Measurements from ENCODE around the gene NAV2. TPM values are rescaled to one million over a fixed set of nuclear protein-coding genes. Genes with fewer than 3 reads are reported as not detected.

Gene NAV2
- total RNA-seq, 1 donor from 2014 or later = 13.7 TPM

DNA sequence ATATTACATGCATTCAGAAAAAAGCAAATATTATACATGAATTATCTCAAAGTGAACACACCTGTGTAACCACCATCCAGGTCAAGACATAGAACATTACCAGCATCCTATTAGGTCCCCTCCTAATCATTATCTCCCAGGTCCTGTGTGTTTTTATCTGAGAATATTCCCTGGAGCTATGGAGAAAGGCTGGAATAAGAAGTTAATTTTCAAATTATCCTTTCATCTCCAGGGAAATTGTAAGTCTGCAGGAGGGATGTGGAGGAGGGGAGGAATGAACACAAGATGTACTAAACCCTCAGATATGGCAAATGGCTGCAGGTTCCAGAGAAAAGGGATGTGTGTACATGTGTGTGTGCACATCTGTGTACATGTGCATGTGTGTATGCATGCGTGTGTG, 25.2 kb upstream of the NAV2 start:
- no peak for DNase-seq

DNA sequence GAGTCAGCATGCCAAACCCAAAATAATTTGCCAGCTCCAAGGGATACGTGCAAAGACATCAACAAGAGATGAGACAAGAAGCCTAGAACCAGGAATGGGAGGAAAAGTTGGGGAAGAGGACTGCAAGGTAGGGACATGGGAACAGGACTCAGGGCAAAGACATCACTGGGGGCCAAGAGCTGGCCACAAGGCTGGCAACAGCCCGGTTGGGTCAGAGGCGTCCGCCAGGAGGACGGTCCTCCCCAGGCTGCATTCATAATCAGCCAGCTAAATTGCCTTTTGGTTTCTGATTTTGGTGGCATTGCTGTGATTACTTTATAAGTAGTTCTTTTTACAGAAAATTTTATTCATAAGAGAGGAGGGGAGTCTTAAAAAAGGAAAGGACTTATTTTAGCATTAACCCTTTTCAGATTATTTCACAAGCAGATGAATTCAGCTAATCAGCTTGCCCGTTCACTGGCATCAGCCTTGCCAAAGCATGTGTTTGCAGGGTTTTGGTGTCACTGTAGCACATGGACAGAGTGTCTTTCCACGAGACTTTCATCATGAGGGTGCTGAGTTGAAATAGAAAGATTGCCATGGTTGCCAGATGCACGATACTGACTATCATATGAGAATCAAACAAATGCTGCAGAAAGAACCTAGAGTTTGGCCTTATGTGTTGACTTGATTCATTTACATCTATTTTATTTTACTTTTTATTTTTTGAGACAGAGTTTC, 23.2 kb upstream of the NAV2 start:
- DNase-seq = no peak

DNA sequence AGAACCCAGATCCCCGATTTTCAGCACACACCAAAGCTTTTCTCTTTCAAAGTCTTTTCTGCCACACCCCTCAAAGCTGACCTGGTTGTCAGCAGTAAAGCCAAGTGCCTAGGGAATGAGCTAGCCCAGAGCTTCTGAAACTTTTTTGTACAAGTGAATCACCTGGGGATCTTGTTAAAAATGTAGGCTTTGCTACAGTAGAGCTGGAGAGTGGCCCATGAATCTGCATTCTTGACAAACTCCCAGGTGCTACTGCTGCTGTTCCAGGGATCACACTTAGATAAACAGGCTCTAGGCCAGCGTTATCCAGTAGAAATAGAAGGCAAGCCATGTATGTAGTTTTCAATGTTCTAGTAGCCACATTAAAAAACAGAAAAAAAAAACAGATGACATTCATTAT, 21.8 kb upstream of the NAV2 start:
- no peak for DNase-seq

DNA sequence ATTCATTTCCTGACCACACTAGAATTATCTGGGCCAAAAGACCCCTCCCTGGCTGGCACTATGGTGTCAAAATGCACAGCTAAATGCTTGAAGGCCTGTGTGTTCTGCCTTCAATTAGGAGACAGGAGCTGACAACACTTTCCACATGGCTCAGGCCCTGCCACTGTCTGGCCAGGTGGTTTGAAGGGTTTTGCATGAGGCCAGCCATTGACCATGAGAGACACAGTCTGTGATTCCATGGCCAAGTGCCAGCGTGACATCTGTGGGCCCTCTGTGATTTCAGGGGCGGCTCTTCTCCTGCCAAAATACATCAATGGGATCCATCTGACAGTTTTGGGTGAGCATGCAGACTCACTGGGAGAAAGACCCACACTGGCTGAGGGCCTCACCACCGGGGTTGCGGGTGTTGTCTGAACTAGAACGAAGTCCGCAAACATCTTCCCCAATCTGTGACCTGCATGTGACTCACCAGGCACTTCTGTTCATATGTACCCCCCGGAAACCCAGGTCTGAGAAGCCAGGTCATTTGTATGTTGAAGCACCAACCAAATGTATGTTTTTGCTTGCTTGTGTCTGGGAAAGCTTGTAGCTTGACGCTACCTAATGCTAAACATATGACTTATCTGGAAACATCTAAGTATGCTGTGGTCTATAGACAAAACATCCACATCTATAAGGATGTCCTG, 20.7 kb upstream of the NAV2 start:
- peak; percentile 38 for DNase-seq

DNA sequence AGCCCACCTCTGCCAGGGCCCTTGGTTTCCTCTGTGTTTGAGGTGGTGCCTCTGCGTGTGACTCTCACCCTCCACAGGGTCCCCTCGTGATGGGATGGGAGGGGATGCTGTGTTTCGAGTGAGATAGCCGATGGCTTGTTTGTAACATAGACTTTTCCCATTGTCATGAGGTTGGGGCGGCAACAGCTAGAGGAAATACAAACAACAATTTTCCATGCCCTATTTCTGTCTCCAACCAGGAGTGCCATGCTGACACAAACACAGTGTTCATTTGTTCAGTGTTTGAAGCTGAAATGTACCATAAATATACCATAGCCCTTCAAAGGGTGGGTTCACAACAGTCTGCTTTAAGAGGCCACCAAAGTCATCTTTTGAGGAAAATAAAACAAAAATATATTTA, 19.5 kb upstream of the NAV2 start:
- no peak for DNase-seq

DNA sequence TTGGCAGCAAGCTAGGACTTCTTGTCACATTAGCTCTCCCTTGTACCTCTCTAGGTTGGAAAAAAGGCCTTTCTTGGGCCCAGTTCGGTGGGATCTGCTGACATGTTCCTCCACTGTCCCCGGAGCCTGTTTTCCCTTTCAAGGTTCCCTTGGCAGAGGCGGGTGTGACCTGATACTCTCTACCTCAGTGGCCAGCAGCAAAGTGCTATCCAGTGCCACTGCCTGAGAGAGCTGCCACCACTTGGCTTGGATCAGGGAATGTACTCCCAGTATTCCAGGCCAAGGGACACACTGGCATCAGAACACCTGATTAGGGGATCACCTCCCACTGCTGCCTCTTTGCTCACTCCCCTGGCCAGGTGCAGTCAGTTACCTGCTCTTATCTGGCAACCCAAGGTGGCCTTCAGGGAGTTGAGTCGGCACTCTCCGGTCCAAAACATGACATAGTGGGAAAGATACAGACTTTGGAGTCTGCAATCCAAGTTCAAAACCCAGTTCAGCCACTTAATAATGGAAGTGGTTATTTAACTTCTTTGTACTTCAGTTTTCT, 17.8 kb upstream of the NAV2 start:
- no peak for DNase-seq

DNA sequence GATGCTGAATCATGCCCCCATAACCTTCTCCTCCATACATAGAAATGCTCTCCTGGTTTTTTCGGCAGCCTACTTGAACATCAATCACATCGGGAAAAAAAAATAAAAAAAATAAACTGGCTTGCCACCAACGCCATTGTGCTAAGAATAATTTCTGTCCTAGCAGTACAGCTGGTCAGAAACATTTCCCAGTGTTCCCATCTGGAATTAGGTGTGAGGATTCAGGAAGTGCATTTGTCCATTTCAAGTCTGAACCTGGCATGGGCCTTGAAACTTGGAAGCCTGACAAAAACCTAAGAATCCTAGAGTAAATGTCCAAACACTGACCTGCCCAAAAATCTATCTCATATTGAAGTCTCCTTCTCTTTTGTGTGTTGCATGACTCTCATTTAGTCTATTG, 16.6 kb upstream of the NAV2 start:
- DNase-seq = no peak

DNA sequence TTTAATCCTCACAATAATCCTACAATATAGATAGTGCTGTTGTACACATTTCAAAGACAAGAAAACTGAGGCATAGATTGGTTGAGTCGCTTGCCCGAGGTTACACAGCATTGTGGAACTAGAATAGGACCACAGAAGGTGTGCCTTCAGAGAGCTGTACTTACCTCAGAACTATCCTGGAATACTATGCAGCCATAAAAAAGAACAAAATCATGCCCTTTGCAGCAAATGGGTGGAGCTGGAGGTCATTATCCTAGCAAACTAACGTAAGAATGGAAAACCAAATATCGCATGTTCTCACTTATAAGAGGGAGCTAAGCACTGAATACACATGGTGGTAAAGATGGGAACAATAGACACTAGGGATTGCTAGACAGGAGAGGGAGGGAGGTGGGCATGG, 15.7 kb upstream of the NAV2 start:
- DNase-seq = no peak

DNA sequence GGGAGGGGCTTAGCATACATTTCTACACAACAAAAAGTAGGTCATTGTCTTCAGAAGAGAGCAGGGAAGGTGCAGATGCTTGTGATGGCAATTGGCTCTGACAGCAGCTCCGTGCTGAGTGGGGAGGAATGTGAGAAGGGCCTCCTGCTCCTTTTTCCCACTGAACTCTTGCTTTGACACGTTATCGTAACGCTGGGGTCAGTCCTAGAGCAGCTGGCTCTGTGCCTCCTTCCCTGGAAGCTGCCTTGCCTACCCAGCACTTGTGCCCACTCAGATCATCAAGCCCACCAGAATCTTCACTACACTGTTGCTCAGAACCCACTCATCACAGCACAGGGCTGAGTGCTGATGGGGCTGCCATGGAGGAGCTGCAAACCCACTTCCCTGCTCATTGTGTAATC, 14.9 kb upstream of the NAV2 start:
- DNase-seq = no peak

DNA sequence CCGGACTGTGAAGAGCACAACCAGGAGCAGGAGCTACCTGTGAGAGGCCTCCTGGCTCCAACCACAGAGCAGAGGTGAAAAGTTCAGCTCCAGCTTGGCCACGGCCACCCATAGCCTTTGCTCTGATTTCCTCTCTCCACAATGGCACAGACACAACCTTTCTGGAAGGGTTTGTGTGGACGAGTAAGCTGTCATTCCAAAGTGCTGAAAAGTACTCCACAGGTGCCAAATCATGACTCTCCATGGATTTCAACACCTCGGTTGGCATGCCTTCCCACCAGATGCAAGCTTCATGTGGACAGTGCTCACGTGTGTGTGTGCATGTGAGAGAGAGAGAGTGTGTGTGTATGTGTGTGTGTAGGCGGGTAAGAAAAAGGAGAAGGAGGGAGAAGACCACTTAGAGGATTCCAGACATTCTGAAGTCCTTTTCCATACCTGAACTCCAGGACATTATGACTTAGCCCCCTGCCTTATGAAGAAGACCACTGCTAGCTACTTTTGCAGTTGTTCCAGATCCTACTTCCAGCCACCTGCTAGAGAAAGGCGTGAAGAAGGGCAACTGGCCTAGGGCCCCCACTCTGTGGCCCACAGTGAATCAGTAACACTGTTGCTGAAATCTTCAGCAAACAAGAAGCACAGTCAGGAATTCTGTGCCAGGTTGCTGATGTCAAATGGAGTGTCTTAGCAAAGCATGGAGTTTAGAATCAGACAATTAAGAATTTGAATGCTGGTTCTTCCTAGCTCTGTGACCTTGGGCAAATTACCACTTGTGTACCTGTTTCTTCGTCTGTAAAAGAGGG, 13.9 kb upstream of the NAV2 start:
- peak; percentile 17 for DNase-seq

DNA sequence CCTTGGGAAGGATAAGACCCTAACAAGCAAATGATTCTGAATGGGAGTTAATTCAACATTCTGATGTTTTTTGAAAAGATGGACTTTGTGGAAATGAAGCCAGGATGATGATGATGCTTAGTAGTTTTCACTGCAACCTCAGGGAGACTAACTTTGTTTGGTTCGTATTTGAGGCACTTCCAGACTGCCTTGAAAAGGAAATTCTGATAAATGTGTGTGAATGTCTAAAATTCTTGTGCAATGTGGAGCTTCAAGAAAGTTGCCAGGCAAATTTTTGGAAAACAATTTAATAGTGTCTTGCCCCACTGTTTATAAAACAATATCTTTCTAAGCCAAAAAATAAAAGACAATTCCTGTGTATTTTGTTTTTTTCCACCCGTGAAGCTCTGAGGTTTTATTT, 11.2 kb upstream of the NAV2 start:
- no peak for DNase-seq

DNA sequence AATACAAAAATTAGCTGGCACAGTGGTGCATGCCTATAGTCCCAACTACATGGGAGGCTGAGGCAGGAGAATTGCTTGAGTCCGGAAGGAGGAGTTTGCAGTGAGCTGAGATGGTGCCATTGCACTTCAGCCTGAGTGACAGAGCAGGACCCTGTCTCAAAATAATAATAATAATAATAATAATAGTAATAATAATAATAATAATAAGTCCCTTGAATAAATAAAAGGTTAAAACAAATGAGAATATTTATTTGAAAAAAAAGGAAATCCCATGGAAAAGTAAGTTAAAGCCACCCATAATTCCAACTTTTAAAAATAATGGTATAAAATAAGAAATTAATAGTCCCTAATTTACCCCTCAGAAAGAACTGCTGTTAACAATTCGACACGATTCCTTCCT, 10.0 kb upstream of the NAV2 start:
- no peak for DNase-seq

DNA sequence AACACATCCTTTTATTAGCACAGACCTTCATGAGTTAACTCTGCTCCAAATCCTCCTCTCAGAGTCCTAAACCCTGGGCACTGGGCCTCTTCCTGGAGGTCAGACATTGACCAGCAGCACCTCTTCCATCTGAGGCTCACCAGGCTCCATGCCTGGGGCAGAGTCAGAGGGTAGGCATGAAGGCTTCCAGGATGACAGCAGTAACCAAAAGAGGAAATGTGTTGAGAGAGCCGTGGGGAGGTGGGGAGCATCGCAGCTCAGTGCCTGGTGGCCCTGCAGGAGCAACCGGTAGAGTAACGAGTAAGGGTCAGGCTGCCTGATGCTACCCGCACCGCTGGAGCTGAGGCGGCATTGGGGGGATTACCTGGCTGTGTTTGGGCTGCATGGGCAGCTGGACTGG, 9.4 kb upstream of the NAV2 start:
- DNase-seq = no peak

DNA sequence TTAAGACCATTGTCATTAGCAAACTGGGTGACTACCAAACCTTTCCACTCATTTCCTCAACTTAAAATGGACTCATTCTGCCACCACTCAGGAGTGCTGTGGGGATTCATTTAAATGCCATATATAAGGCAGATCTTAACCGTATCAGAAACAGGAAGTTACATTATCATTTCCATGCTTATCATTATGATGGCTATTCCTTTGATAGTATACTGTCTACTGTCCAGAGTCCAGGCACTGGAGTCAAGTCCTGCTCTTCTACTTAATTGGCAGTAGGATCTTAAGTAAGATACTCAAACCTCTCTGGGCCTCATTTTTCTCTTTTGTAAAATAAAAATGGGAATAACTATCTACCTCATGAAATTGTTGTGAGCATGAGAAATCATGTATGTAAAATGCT, 8.4 kb upstream of the NAV2 start:
- DNase-seq = no peak

DNA sequence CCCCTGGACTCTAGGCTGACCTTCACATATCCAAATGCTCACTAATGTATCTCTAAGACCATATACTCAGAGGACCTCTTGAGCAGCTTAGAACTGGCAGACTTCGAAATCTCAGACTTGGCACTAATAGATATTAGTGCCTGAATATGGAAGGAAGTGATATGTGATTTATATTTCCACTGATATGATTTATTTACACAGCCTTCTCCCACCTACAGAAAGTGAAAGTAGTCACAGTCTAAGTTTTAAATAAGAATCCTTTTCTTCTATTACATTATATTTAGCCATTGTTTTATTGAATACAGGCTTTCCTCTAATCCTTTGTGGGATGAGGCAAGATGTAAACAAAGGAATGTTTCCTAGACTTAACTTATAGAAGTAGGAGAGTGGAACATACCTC, 6.7 kb upstream of the NAV2 start:
- no peak for DNase-seq

DNA sequence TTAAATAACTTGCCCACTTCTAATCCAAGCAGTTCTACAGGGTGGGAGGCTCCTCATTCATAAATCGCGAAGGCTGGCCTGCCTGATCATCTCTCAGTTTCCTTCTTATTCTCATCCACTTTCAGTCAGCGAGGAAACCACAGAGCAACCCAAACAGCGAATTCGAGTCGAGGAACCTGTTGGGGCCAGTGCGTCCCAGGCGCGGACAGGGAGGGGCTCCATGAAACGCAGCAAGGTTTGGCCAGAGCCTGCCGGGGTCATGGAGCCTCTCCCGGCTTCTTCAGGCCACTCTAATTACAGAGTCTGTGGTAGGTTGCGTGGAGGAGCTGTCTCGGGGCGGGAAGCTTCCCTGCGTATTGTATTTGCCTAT, 741 bp upstream of the NAV2 start:
- no peak for DNase-seq

DNA sequence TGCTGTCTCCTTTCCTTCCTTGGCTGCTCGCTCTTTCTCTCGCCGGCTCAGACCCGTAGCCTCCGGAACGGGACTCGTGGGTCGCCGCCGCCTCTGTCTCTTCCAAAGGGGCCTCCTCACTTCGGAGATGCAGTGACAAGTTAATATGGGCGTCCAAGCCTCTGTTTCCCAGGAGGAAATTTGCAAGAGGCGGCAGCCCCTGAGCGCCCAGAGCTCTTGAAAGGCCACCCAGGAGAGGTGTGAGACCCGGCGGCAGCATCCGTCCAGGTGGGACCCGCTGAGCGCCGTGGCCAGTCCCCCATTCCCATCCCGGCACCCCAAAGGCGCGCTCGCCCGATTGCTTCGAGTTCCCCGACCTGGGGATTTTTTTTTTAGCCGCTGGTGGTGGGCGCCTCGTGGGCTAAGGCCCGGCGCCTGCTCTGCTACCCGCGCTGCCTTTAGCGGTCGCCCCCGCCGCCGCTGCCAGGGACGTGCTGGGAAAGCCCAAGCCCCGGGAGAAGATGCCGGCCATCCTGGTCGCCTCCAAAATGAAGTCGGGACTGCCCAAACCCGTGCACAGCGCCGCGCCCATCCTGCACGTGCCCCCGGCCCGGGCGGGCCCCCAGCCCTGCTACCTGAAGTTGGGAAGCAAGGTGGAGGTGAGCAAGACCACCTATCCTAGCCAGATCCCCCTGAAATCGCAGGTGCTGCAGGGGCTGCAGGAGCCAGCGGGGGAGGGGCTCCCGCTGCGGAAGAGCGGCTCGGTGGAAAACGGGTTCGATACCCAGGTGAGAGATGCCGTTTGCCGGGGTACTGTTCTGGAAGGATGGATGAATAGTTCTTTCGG, 772 bp downstream of the NAV2 start:
- peak; percentile 18 for DNase-seq

DNA sequence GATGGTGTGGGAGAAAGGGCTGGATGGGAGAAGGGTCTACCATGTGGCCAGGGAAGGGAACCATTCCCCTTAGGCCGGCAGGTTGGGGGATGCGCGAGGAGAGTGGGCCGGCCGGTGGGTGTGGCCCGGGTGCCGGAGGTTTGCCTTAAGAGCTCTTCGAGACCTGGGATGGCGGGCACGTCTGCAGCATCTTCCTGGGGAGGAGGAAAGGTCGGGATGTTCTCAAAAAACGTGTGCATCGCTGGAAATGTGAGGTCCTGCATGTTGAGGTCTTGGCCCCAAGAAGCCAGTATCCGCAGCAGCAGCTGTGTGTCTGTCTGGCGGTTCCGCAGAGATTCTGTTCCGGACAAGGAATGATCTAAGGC, 1.4 kb downstream of the NAV2 start:
- no peak for DNase-seq

DNA sequence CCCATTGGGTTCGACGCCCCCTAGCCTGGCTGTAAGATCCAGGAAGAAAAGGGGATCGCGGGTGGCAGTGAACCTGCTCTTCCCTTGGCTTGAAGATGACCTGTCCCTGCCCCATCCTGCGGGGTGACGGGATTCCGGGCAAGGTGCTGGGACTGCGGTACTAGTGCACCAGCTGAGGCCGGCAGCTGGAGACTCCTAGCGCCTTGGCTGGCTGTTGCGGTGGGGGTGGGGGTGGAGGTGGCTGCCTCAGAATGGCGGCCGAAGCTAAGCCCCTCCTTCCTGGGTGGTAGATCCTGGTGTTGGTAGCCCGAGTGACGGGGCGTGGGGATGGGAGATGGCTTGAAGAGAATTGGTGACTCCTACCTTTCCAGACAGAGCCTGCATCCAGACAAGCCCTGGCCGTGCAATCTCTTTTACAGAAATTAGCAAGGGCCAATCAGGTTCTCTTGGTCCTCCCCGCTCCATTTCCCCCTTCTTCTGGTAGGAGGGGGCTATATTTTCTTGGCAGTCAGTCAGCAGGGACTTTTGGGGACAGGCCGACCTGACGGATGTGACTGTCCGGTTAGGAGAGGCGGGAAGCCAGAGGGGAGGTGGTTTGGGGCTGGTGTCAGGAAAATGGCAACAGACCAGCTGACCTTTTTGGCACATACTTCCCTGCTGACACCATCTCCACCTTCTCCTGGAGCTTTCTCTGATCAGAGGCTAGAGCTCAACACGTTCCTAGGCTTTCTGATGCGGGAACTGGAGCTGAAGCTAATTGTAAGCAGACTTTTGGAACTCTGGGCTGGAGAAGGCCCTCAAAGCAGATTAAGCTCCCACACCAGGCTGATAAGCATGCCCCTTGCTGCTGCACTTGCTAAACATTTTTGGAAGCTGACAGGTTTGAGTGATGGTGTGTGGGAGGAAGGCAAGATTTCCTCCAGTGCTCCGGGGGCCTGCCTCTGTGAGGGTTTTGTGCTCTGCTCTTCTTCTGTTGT, 2.0 kb downstream of the NAV2 start:
- peak; percentile 20 for DNase-seq

DNA sequence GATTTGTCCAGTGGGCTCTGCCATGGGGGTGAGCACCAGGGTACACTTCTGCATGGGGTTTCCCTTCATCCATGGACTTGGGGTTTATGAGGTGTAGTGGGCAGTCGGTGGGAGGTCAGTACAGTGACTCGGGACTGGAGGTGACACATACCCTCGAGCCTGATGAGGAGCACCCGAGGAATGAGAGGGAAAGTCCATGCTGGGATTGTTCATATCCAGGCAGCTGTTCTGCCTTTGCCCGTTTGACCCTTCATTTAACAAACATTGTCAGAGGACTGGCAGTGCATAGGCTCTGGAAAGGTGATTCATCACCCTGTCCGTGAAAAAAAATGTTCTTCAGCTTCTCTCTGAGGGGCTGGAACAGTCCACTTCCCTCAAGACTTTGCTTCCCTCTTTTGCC, 2.7 kb downstream of the NAV2 start:
- DNase-seq = no peak

DNA sequence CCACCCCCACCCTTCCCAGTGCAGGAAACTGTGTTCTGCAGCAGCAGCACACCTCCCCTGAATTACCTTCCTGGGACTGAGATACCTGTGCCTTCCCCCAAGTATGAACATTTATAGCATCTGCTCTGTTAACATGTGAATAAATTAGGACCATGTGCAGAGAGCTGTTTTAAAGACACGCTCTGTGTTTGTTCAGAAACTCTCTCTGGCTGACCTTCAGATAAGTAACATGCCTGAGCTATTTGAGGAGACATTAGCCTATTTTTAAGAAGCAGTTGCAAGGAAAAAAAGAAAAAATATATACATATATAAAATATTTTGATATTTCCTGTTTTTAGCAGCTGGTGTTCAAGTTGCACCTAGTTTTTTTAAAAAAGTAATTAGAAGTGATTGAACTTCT, 5.4 kb downstream of the NAV2 start:
- no peak for DNase-seq

Data from tongue (tissue), 2 donors.